ENCODE measurements around the gene GNL1. TPM values are rescaled to one million over a fixed set of nuclear protein-coding genes. Genes with fewer than 3 reads are reported as not detected.

GNL1 gene
- total and polyA plus RNA-seq, 10 of the 15 experiments (the other 5 are each of a cell fraction or from before 2014, with no cell fraction given): 0.18 to 64.5 (median 45.5) TPM

- Histone ChIP-seq H3K79me2 (ENCODE audit: control insufficient read depth, insufficient read depth, low read length) (peaks cover 34% of the 10 kb centered on the region), H3K4me2 (ENCODE audit: control insufficient read depth, insufficient read depth) (peak overlapping the region; percentile 94), H3K36me3 (ENCODE audit: control insufficient read depth in 2 of 2, insufficient read depth in 2 of 2, low read length in 1 of 2) (peaks cover 20 to 37% of the 10 kb centered on the region in 2 experiments), H3K27ac (ENCODE audit: control insufficient read depth, insufficient read depth) (no peak overlapping the region), H3K4me1 (ENCODE audit: control insufficient read depth, insufficient read depth, low read length) (peaks cover 18% of the 10 kb centered on the region), H3K4me3 (peak overlapping the region; percentile 94), H2AFZ (ENCODE audit: control insufficient read depth, low read depth, low read length) (no peak overlapping the region), H3K27me3 (replicated peaks in 1 of 2; ENCODE audit: control insufficient read depth in 2 of 2, insufficient read depth in 2 of 2, low read length in 1 of 2) (no peaks in the 10 kb centered on the region), H4K20me1 (ENCODE audit: control insufficient read depth, insufficient read depth) (peaks cover 4% of the 10 kb centered on the region), H3K9ac (ENCODE audit: control insufficient read depth, insufficient read depth, low read length) (peak overlapping the region; percentile 3; the same call in 1 of the 2 replicates), H3K9me3 (replicated peaks; ENCODE audit: control insufficient read depth, insufficient read depth, low read length) (no peaks in the 10 kb centered on the region)
- RAD21 ChIA-PET (ENCODE audit: unreplicated experiment): interaction anchor here (1.1 to 3.5 kb wide), 6 partner anchors 24 to 52 kb away, joined by 4 to 21 read pairs (median 6); no protein-coding TSS in a partner anchor
- CTCF ChIA-PET: interaction anchor here (0.6 to 8.0 kb wide), 13 partner anchors 8 to 695 kb away, joined by 3 to 93 read pairs (median 4); partner anchors contain the start of gene PRR3
- ATAC-seq: no peak
- intact Hi-C loops (cut with micrococcal nuclease; ENCODE audit: unreplicated experiment) (no loop called here), in situ Hi-C loops (cut with MboI) (loop anchor here (5.0 kb wide), 1 partner anchor 40 kb away; no protein-coding TSS in a partner anchor)
- no TSS peak for BruUV-seq (replicated peaks)
- FAIRE-seq: no peak
- TF ChIP-seq SMARCA5 (IDR thresholded peaks at IDR 0.05): no peak
- TF ChIP-seq RAD21 (IDR thresholded peaks at IDR 0.05; ENCODE audit: insufficient read depth, low read depth, low read length): no peak
- peak; percentile 65; the same call in 1 of the 2 replicates for TF ChIP-seq POLR2AphosphoS2 (IDR thresholded peaks at IDR 0.05; ENCODE audit: low read depth, low read length)
- TF ChIP-seq, protein P1, sequence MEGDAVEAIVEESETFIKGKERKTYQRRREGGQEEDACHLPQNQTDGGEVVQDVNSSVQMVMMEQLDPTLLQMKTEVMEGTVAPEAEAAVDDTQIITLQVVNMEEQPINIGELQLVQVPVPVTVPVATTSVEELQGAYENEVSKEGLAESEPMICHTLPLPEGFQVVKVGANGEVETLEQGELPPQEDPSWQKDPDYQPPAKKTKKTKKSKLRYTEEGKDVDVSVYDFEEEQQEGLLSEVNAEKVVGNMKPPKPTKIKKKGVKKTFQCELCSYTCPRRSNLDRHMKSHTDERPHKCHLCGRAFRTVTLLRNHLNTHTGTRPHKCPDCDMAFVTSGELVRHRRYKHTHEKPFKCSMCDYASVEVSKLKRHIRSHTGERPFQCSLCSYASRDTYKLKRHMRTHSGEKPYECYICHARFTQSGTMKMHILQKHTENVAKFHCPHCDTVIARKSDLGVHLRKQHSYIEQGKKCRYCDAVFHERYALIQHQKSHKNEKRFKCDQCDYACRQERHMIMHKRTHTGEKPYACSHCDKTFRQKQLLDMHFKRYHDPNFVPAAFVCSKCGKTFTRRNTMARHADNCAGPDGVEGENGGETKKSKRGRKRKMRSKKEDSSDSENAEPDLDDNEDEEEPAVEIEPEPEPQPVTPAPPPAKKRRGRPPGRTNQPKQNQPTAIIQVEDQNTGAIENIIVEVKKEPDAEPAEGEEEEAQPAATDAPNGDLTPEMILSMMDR (IDR thresholded peaks at IDR 0.05 in 2 of 3, conservative IDR thresholded peaks at IDR 0.05 in 1 of 3; ENCODE audit: control insufficient read depth in 2 of 3, extremely low read depth in 1 of 3, insufficient read depth in 1 of 3, low read depth in 3 of 3, low read length in 3 of 3): no peak
- TF ChIP-seq SMAD5 (IDR thresholded peaks at IDR 0.05; ENCODE audit: low read depth): peak; percentile 25; the same call in 1 of the 2 replicates
- no peak for TF ChIP-seq TARDBP (IDR thresholded peaks at IDR 0.05; ENCODE audit: borderline replicate concordance)
- TF ChIP-seq RBBP5 (conservative IDR thresholded peaks at IDR 0.05): no peak
- TF ChIP-seq CEBPB (IDR thresholded peaks at IDR 0.05; ENCODE audit: borderline replicate concordance in 1 of 2, low read depth in 2 of 2, low read length in 2 of 2): no peak
- TF ChIP-seq BCLAF1 (IDR thresholded peaks at IDR 0.05): no peak
- peak; percentile 60; the same call in 1 of the 2 replicates for TF ChIP-seq POLR2A (IDR thresholded peaks at IDR 0.05; ENCODE audit: low read depth, low read length)
- no peak for TF ChIP-seq IRF3 (IDR thresholded peaks at IDR 0.05)
- peak; percentile 49; the same call in 1 of the 2 replicates for TF ChIP-seq POLR2AphosphoS5 (IDR thresholded peaks at IDR 0.05; ENCODE audit: low read length)
- no peak for TF ChIP-seq SIX5 (IDR thresholded peaks at IDR 0.05; ENCODE audit: low read depth, low read length, severe bottlenecking)
- no peak for TF ChIP-seq SUPT20H (IDR thresholded peaks at IDR 0.05; ENCODE audit: borderline replicate concordance, control insufficient read depth, low read depth, low read length)
- DNase-seq (ENCODE audit: low read depth, low spot score): no peak
- POLR2A ChIA-PET: interaction anchor here (0.6 to 2.7 kb wide), 6 partner anchors 17 to 656 kb away, joined by 3 to 16 read pairs (median 9); no protein-coding TSS in a partner anchor
- 6% methylated on average over 16 of the region's 16 CpGs for WGBS (ENCODE audit: insufficient coverage, insufficient replicate concordance, low lambda C conversion rate, missing lambda C conversion rate)
- SMC1A ChIA-PET (ENCODE audit: uncharacterized antibody, unreplicated experiment): interaction anchor here (1.2 to 6.0 kb wide), 5 partner anchors 10 to 40 kb away, joined by 4 to 49 read pairs (median 14); no protein-coding TSS in a partner anchor
Observed at GRCh38 chr6:30491991-30492952, 64.0 kb downstream of the GNL1 start.

Data from GM12878 (cell line).